ENCODE results near the gene CPXM1.

CPXM1 gene

DNA sequence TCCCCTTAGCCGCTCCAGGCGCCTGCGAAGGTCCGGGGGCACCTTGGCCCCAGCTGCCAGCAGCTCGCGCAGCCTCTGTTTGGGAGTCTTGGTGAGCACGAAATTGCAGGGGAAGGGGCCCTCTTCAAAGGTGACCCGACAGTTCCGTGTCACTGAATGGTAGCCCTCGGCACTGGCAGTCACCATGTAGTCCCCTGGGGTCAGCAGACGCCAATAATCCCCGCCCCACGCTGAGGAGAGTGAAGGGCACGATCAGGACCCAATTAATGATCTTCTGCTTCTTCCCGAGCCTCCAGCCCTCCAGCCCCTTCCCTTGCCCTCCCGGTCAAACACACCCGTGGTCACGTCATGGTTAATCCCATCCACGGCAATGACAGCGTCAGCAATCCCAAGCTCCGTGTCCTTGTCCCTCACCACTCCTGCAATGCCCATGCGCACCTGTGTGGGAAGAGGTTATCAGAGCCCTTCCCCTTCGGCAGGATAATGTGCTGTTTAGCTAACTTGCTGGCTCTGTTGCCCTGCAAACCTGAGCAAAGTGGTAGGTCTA is 6.2 kb downstream of the CPXM1 start:
- no peak overlapping the region for H3K4me3 ChIP-seq (ENCODE audit: low read depth, low read length)
- TF ChIP-seq CTCF (IDR thresholded peaks at IDR 0.05; ENCODE audit: low read depth, low read length), result no peak

- no peak overlapping the region for H3K4me3 ChIP-seq (ENCODE audit: low read depth, low read length)
- no peak for TF ChIP-seq CTCF (IDR thresholded peaks at IDR 0.05; ENCODE audit: low read depth, low read length)
Measured at GRCh38 chr20:2793471-2793870, 7.0 kb downstream of the CPXM1 start.

DNA sequence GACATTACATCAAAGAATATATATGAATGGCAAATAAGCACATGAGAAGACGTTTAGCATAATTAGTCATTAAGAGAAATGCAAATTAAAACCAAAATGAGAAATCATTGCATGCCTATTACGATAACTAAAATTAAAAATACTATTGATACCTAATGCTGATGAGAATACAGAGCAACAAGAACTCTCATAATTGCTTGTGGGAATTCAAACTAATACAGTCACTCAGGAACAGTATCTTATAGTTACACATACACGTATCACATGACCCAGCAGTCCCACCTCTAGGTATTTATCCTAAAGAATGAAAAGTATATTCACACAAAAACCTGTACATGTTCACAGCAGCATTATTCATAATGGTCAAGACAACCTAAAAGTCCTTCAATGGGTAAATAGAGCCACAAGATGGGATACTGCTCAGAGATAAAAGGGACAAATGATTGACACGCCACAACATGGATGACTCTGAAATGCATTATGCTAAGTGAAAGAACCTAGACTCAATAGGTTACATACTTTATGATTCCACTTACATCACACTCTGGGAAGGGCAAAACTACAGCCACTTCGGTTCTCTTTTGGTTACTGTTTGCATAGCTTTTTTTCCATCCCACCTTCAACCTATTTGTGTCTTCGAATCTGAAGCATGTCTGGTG is 16.4 kb downstream of the CPXM1 start:
- H3K4me3 ChIP-seq (ENCODE audit: low read depth, low read length), result no peak overlapping the region
- TF ChIP-seq CTCF (IDR thresholded peaks at IDR 0.05; ENCODE audit: low read depth, low read length), result no peak

DNA sequence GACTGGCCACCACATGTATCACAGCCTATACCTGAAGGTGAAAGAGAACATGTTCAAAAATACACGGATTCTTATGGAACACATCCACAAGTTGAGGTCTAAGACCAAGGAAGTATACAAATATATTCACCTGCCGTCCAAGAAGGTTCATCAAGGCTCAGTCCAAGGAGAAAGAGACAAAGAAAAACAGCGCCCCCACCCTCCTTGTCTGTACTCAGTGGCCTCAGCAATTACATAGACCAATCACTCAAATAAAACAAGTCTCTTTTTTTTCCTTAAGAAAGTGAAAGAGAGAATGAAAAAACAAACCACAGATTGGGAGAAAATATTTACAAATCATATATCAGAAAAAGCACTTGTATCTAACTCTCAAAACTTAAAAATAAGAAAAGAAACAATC is 19.5 kb downstream of the CPXM1 start:
- no peak overlapping the region for H3K4me3 ChIP-seq (ENCODE audit: low read depth, low read length)
- TF ChIP-seq CTCF (IDR thresholded peaks at IDR 0.05; ENCODE audit: low read depth, low read length), result no peak

DNA sequence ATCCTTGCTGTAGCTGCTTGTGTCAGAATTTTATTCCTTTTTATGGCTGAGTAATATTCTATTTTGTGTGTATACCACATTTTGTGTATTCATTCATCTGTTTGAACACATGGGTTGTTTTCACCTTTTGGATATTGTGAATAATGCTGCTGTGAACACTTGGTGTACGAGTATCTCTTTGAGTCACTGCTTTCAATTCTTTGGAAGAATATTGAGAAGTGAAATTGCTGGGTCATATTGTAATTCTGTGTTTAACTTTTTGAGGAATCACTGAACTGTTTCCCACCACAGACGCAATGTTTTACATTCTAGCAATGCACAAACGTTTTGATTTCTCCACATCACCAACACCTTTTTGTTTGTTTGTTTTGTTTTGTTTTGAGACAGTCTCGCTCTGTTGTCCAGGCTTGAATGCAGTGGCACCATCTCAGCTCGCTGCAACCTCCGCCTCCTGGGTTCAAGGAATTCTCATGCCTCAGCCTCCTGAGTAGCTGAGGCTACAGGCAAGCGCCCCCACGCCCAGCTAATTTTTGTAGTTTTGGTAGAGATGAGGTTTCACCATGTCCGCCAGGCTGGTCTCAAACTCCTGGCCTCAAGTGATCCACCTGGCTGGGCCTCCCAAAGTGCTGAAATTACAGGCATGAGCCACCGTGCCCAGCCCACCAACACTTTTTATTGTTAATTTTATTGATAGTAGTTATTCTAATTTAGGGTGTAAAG is 21.7 kb downstream of the CPXM1 start:
- H3K4me3 ChIP-seq (ENCODE audit: low read depth, low read length), result no peak overlapping the region
- no peak for TF ChIP-seq CTCF (IDR thresholded peaks at IDR 0.05; ENCODE audit: low read depth, low read length)

- TF ChIP-seq CTCF (IDR thresholded peaks at IDR 0.05; ENCODE audit: low read depth, low read length), result no peak
- no peak overlapping the region for H3K4me3 ChIP-seq (ENCODE audit: low read depth, low read length)
Measured at GRCh38 chr20:2775139-2775538, 25.3 kb downstream of the CPXM1 start.

- TF ChIP-seq CTCF (IDR thresholded peaks at IDR 0.05; ENCODE audit: low read depth, low read length), result no peak
Measured at GRCh38 chr20:2773812-2774211, 26.6 kb downstream of the CPXM1 start.

More at GRCh38 chr20:2773812-2774211, 26.6 kb downstream of the CPXM1 start:
- no peak overlapping the region for H3K4me3 ChIP-seq (ENCODE audit: low read depth, low read length)
